Neuronal stem cell (in vitro differentiated cells): ENCODE results near the gene WDR33.

Experiments
- DNase-seq: peaks from one replicate; pipeline ENCODE4 v3.0.0-alpha.2; 2013; ENCODE audit warnings: low spot score
- H2AFZ ChIP-seq: one replicate; pipeline ENCODE4 v1.6.1; 2013; ENCODE audit warnings: mild to moderate bottlenecking, low read length, inconsistent platforms
- H2AK5ac ChIP-seq: 2 replicates; pipeline ENCODE4 v1.6.1; 2013; ENCODE audit warnings: low read depth, mild to moderate bottlenecking, inconsistent platforms, low read length, moderate library complexity, mixed read lengths
- H2BK120ac ChIP-seq: 2 replicates; pipeline ENCODE4 v1.6.1; 2013; ENCODE audit warnings: low read depth, mild to moderate bottlenecking, inconsistent platforms, low read length, moderate library complexity, mixed read lengths
- H2BK12ac ChIP-seq: one replicate; pipeline ENCODE4 v1.6.1; 2013; ENCODE audit warnings: low read length, inconsistent platforms
- H2BK15ac ChIP-seq: 2 replicates; pipeline ENCODE4 v1.6.1; 2013; ENCODE audit warnings: mild to moderate bottlenecking, low read length, inconsistent platforms, mixed read lengths
- H2BK5ac ChIP-seq: one replicate; pipeline ENCODE4 v1.6.1; 2013; ENCODE audit warnings: inconsistent platforms, mild to moderate bottlenecking, low read length, moderate library complexity
- H3K14ac ChIP-seq: one replicate; pipeline ENCODE4 v1.6.1; 2013; ENCODE audit warnings: low read length, inconsistent platforms
- H3K18ac ChIP-seq: 2 replicates; pipeline ENCODE4 v1.6.1; 2013; ENCODE audit warnings: low read length, inconsistent platforms
- H3K23ac ChIP-seq: 2 replicates; pipeline ENCODE4 v1.6.1; 2013; ENCODE audit warnings: low read depth, mild to moderate bottlenecking, mixed read lengths, low read length, inconsistent platforms; ENCODE audit not compliant: poor library complexity
- H3K27ac ChIP-seq: replicated peaks from 3 replicates; pipeline ENCODE4 v1.5.1; 2013; ENCODE audit warnings: low read length, inconsistent platforms
- H3K27me3 ChIP-seq, 3 experiments: 2 replicates each; pipeline ENCODE4 v1.6.1; 2013; ENCODE audit warnings: low read length in 3 of 3, mild to moderate bottlenecking in 2 of 3, inconsistent platforms in 1 of 3, low read depth in 1 of 3, mixed read lengths in 1 of 3, moderate library complexity in 1 of 3; ENCODE audit not compliant: control insufficient read depth in 3 of 3, insufficient read depth in 3 of 3
- H3K36me3 ChIP-seq, 2 donors: replicated peaks in 1 of 2; 2 replicates each; pipeline ENCODE4 v1.6.1; 2013; ENCODE audit warnings: low read length in 2 of 2; ENCODE audit not compliant: control insufficient read depth in 2 of 2, insufficient read depth in 2 of 2
- H3K4ac ChIP-seq: 2 replicates; pipeline ENCODE4 v1.6.1; 2013; ENCODE audit warnings: inconsistent platforms, mild to moderate bottlenecking, low read length, moderate library complexity
- H3K4me1 ChIP-seq, 2 donors: 1 replicate in 1 of 2; 2 replicates in 1 of 2; pipeline ENCODE4 v1.6.1; 2013; ENCODE audit warnings: low read length in 2 of 2, low read depth in 1 of 2; ENCODE audit not compliant: control insufficient read depth in 2 of 2, insufficient read depth in 1 of 2
- H3K4me2 ChIP-seq: one replicate; pipeline ENCODE4 v1.6.1; 2013; ENCODE audit warnings: mild to moderate bottlenecking, low read length, inconsistent platforms; ENCODE audit not compliant: insufficient read depth, poor library complexity, severe bottlenecking
- H3K4me3 ChIP-seq, 2 donors: 2 replicates each; pipeline ENCODE4 v1.5.1; 2013; ENCODE audit warnings: low read length in 2 of 2, mild to moderate bottlenecking in 2 of 2, inconsistent platforms in 1 of 2, moderate library complexity in 1 of 2
- H3K79me1 ChIP-seq: one replicate; pipeline ENCODE4 v1.6.1; 2013; ENCODE audit warnings: low read depth, mild to moderate bottlenecking, inconsistent platforms, low read length, moderate library complexity
- H3K9ac ChIP-seq: one replicate; pipeline ENCODE4 v1.6.1; 2013; ENCODE audit warnings: mild to moderate bottlenecking, low read depth, low read length, inconsistent platforms; ENCODE audit not compliant: poor library complexity
- H3K9me3 ChIP-seq, 2 donors: replicated peaks in 1 of 2; 2 replicates each; pipeline versions ENCODE3 to v1.6.1; 2013; ENCODE audit warnings: low read length in 2 of 2, mild to moderate bottlenecking in 2 of 2, inconsistent platforms in 1 of 2, low read depth in 1 of 2, mixed read lengths in 1 of 2, moderate library complexity in 1 of 2; ENCODE audit not compliant: control insufficient read depth in 2 of 2, insufficient read depth in 1 of 2
- H4K8ac ChIP-seq: one replicate; pipeline ENCODE4 v1.6.1; 2013; ENCODE audit warnings: low read depth, mild to moderate bottlenecking, inconsistent platforms, low read length, moderate library complexity
- H4K91ac ChIP-seq: one replicate; pipeline ENCODE4 v1.6.1; 2013; ENCODE audit warnings: low read length, low read depth, mild to moderate bottlenecking, inconsistent platforms; ENCODE audit not compliant: poor library complexity
- WGBS, 2 donors: extraction: QIAGEN DNeasy Blood & Tissue Kit; methylation state at CpG; one replicate each; pipeline ENCODE4 v1.1.7; 2013; ENCODE audit warnings: missing lambda C conversion rate in 2 of 2, mixed read lengths in 1 of 2; ENCODE audit not compliant: insufficient read length in 2 of 2, insufficient replicate concordance in 1 of 2; ENCODE audit errors: extremely low coverage in 2 of 2; 5-methylcytosine and 5-hydroxymethylcytosine counted together

Gene WDR33

DNA sequence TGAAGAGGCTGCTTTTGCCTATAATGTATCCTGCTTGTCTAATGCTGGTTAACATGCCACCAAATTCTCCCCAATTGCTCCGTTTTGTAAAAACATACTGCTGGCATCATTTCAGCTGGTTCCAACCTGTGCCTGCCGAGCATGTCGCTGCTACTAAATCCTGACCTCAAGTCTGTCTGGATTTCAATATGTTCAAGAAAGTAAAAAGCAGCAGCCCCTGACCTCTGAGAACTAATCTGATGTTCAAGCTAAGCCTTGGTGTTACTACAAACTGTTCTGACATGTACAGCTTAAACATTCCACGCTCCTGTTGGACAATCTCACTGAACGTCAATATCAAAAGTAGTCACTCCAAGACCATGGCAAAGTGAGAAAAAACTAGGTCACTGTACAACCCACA lies 63.4 kb downstream of the WDR33 start:
- Histone ChIP-seq H3K9me3 (no peaks in the 10 kb centered on the region), H2AK5ac (no peak overlapping the region), H4K91ac (no peak overlapping the region), H2BK12ac (no peak overlapping the region), H3K23ac (no peak overlapping the region), H3K4me2 (no peak overlapping the region), H3K36me3 (peaks cover 0 to 75% of the 10 kb centered on the region in 2 donors), H3K9ac (no peak overlapping the region), H4K8ac (no peak overlapping the region), H2BK5ac (no peak overlapping the region), H3K4me1 (no peaks in the 10 kb centered on the region), H2BK120ac (no peak overlapping the region), H3K79me1 (no peaks in the 10 kb centered on the region), H3K18ac (no peak overlapping the region), H2AFZ (no peak overlapping the region), H3K27ac (no peak overlapping the region), H3K4ac (no peak overlapping the region), H2BK15ac (no peak overlapping the region), H3K4me3 (no peak overlapping the region), H3K14ac (no peak overlapping the region), H3K27me3 (no peaks in the 10 kb centered on the region)
- no peak for DNase-seq
- WGBS, 2 donors: no CpG with 5 or more reads among the region's 5 CpGs

- Histone ChIP-seq H3K9me3 (no peaks in the 10 kb centered on the region), H2BK120ac (no peak overlapping the region), H4K91ac (no peak overlapping the region), H2BK12ac (no peak overlapping the region), H3K23ac (no peak overlapping the region), H3K4ac (no peak overlapping the region), H2AK5ac (no peak overlapping the region), H3K18ac (no peak overlapping the region), H4K8ac (no peak overlapping the region), H3K27me3 (no peaks in the 10 kb centered on the region), H3K14ac (no peak overlapping the region), H3K4me2 (no peak overlapping the region), H3K4me3 (no peak overlapping the region), H3K36me3 (peaks cover 2 to 76% of the 10 kb centered on the region in 2 donors), H2AFZ (no peak overlapping the region), H3K9ac (no peak overlapping the region), H3K79me1 (no peaks in the 10 kb centered on the region), H3K4me1 (peaks cover 0 to 1% of the 10 kb centered on the region in 2 donors), H2BK5ac (no peak overlapping the region), H2BK15ac (no peak overlapping the region), H3K27ac (no peak overlapping the region)
- WGBS, 2 donors: no CpG with 5 or more reads among the region's 3 CpGs
- DNase-seq: no peak
Measured at GRCh38 chr2:127743477-127744026, 67.4 kb downstream of the WDR33 start.

GRCh38 chr2:127740665-127741288 lies 70.2 kb downstream of the WDR33 start:
- Histone ChIP-seq H2AFZ (no peak overlapping the region), H2AK5ac (no peak overlapping the region), H3K36me3 (peaks cover 3 to 74% of the 10 kb centered on the region in 2 donors), H3K23ac (no peak overlapping the region), H3K14ac (no peak overlapping the region), H2BK15ac (no peak overlapping the region), H4K8ac (no peak overlapping the region), H3K4me1 (peaks cover 0 to 1% of the 10 kb centered on the region in 2 donors), H3K27ac (no peak overlapping the region), H3K4me3 (no peak overlapping the region), H3K27me3 (no peaks in the 10 kb centered on the region), H3K4ac (no peak overlapping the region), H3K9ac (no peak overlapping the region), H3K18ac (no peak overlapping the region), H3K79me1 (no peaks in the 10 kb centered on the region), H2BK120ac (no peak overlapping the region), H3K4me2 (no peak overlapping the region), H2BK5ac (no peak overlapping the region), H3K9me3 (no peaks in the 10 kb centered on the region), H2BK12ac (no peak overlapping the region), H4K91ac (no peak overlapping the region)
- WGBS, 2 donors: no CpG with 5 or more reads among the region's 3 CpGs
- DNase-seq: no peak

DNA sequence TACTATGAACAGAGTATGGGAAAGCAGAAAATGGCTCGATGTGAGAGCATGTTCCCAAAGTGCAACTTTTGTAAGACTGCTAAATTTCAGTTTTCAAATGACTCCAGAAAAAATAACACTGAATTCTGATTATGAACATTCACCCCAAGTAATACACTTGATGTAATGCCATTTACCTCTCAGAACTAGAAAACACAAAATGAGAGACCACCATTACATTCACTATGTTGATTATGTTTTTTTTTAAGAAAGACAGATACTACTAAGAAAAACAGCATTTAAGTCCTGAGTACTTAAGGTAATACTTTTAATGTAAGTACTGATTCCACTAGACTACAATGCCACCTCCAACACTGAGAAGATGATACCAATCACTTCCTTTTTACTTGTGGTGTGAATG lies 71.2 kb downstream of the WDR33 start:
- H3K79me1 ChIP-seq: no peaks in the 10 kb centered on the region
- no peaks in the 10 kb centered on the region for H3K27me3 ChIP-seq
- no CpG with 5 or more reads among the region's 1 CpG for WGBS, 2 donors
- no peak overlapping the region for H3K9ac ChIP-seq
- peaks cover 0 to 1% of the 10 kb centered on the region in 2 donors for H3K4me1 ChIP-seq
- H2AK5ac ChIP-seq: no peak overlapping the region
- H2AFZ ChIP-seq: no peak overlapping the region
- no peaks in the 10 kb centered on the region for H3K9me3 ChIP-seq
- DNase-seq: no peak
- H2BK12ac ChIP-seq: no peak overlapping the region
- H3K18ac ChIP-seq: no peak overlapping the region
- no peak overlapping the region for H4K91ac ChIP-seq
- no peak overlapping the region for H3K27ac ChIP-seq
- no peak overlapping the region for H2BK15ac ChIP-seq
- H3K14ac ChIP-seq: no peak overlapping the region
- H2BK120ac ChIP-seq: no peak overlapping the region
- H3K4me3 ChIP-seq: no peak overlapping the region
- H3K4ac ChIP-seq: no peak overlapping the region
- H4K8ac ChIP-seq: no peak overlapping the region
- H3K23ac ChIP-seq: no peak overlapping the region
- peaks cover 3 to 70% of the 10 kb centered on the region in 2 donors for H3K36me3 ChIP-seq
- H3K4me2 ChIP-seq: no peak overlapping the region
- H2BK5ac ChIP-seq: no peak overlapping the region
